Measurements from ENCODE around the gene TMEM101. TPM values are rescaled to one million over a fixed set of nuclear protein-coding genes. Genes with fewer than 3 reads are reported as not detected.

Gene TMEM101
- total RNA-seq, 1 donor from 2014 or later: 19.0 TPM

Other genes starting within 250 kb of the TMEM101 start
- gene DUSP3, start 236.0 kb downstream of the TMEM101 start, total RNA-seq: 39.4 to 60.2 TPM (median 57.7 TPM) in 3 replicates
- gene CFAP97D1, start 234.5 kb downstream of the TMEM101 start, total RNA-seq: not detected in 3 replicates
- gene MPP3, start 181.8 kb downstream of the TMEM101 start, total RNA-seq: 13.3 to 15.6 TPM (median 14.4 TPM) in 3 replicates
- gene CD300LG, start 167.8 kb downstream of the TMEM101 start, total RNA-seq: 0.15 TPM in 1 of 3 replicates, not detected in the others
- gene MPP2, start 107.4 kb downstream of the TMEM101 start, total RNA-seq: 7.0 to 7.8 TPM (median 7.5 TPM) in 3 replicates
- not detected in 3 replicates for gene PPY, start 72.5 kb downstream of the TMEM101 start, total RNA-seq
- gene PYY, start 61.0 kb downstream of the TMEM101 start, total RNA-seq: not detected in 3 replicates
- gene NAGS, start 10.3 kb downstream of the TMEM101 start, total RNA-seq: 0.40 to 0.51 TPM (median 0.41 TPM) in 3 replicates
- 48.3 to 51.0 TPM (median 49.7 TPM) in 3 replicates for gene LSM12, start 51.7 kb upstream of the TMEM101 start, total RNA-seq
- 52.3 to 70.5 TPM (median 59.2 TPM) in 3 replicates for gene G6PC3, start 55.8 kb upstream of the TMEM101 start, total RNA-seq
- 46.3 to 51.2 TPM (median 47.0 TPM) in 3 replicates for gene HDAC5, start 108.7 kb upstream of the TMEM101 start, total RNA-seq
- gene HROB, start 127.0 kb upstream of the TMEM101 start, total RNA-seq: 1.3 to 2.8 TPM (median 2.0 TPM) in 3 replicates
- not detected in 3 replicates for gene ASB16, start 155.7 kb upstream of the TMEM101 start, total RNA-seq
- 34.8 to 37.3 TPM (median 35.9 TPM) in 3 replicates for gene TMUB2, start 172.0 kb upstream of the TMEM101 start, total RNA-seq
- 79.7 to 100 TPM (median 93.4 TPM) in 3 replicates for gene ATXN7L3, start 184.9 kb upstream of the TMEM101 start, total RNA-seq
- 62.1 to 108 TPM (median 62.9 TPM) in 3 replicates for gene UBTF, start 204.7 kb upstream of the TMEM101 start, total RNA-seq

All from chondrocyte (in vitro differentiated cells).